Measurements from ENCODE around the gene FUT3. TPM values are rescaled to one million over a fixed set of nuclear protein-coding genes. Genes with fewer than 3 reads are reported as not detected.
A peak's percentile ranks its signal among the peaks of the same experiment; 100 is the strongest.
"Not testable (repeated sequence)": the region's sequence is repeated elsewhere in the genome, so short reads cannot be mapped to it uniquely, and the experiment has no call there.

FUT3 gene
- total RNA-seq, 1 donor from 2014 or later, result 104 TPM

GRCh38 chr19:5844456-5845433 is 6.5 kb downstream of the FUT3 start:
- ATAC-seq, result peak; percentile 36

GRCh38 chr19:5843295-5843927 is 7.8 kb downstream of the FUT3 start:
- ATAC-seq, result no peak

DNA sequence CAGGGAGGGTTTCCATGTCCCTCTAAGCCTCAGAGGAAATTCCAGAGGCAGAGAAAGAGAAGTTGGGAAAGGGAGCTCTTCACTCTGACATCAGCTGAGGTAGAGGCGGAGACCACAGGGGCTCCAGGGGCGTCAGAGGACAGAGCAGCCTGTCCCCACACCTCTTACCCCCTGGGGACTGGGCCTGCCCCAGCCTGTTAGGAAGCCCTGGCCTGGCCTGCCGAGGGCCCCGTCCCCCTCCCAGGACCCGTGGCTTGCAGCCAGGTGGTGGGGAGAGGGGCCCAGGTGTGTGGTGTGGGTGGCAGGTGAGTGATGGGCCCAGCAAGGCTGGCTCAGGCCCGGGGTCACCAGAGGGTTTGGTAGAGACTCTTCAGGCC is 9.5 kb downstream of the FUT3 start:
- not testable (repeated sequence) for ATAC-seq

GRCh38 chr19:5839065-5840017 is 11.9 kb downstream of the FUT3 start, which contains the start of gene FUT6:
TSS of gene FUT6 (minus strand) at chr19:5839702. CDS start at chr19:5832567, 7,135 bp downstream.
- peak; percentile 4 for ATAC-seq

GRCh38 chr19:5838353-5839064 is 12.7 kb downstream of the FUT3 start:
- peak; percentile 82 for ATAC-seq

GRCh38 chr19:5837761-5838352 is 13.4 kb downstream of the FUT3 start:
- no peak for ATAC-seq

DNA sequence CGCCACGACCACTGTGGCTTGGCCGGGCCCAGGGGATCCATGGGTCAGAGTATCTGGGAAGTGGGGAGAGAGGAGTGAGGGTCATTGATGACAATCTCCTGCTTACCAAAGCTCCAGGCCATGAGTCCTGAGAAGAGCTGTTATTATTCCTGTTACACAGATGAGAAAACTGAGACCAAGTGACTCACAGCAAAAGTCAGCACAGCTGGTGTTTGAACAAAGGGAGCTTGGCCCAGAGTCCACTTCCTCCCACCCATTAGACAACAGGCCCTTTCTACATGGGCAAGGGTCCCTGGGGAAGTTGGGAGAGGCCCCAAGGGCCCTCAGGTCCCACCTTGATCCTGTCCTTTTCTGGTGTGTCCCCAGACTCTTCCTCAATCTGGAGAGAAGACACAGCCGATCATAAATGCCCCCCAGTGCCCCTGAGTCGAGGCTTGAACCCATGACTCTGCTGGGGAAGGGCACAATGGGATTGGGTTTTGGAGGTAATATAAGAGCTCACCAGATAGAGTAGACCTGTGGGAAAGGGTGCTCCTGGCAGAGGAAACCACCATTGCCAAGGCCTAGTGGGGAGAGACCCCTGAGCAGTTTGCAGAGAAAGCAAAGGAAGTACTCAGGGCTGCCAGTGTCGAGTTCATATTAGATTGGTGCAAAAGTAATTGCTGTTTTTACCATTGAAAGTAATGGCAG is 18.6 kb downstream of the FUT3 start:
- no peak for ATAC-seq

DNA sequence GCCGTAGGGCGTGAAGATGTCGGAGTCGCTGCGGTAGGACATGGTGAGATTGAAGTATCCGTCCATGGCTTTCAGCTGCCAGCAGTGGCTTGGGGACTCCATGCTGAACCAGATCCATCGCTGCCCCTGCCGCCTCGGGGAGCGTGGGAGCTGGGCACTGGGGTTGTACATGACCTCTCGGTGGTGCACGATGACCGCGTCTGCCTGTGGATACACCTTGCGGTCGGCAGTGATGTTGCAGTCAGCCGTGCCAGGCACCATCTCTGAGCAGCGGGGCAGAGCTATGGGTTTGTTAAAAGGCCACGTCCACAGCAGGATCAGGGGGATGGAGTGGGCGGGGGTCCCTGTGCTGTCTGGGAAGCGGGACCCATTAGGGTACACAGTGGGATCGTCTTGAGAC is 19.2 kb downstream of the FUT3 start:
- ATAC-seq, result no peak

- no peak for ATAC-seq
These were observed 20.1 kb downstream of the FUT3 start for GRCh38 chr19:5831159-5831558.

DNA sequence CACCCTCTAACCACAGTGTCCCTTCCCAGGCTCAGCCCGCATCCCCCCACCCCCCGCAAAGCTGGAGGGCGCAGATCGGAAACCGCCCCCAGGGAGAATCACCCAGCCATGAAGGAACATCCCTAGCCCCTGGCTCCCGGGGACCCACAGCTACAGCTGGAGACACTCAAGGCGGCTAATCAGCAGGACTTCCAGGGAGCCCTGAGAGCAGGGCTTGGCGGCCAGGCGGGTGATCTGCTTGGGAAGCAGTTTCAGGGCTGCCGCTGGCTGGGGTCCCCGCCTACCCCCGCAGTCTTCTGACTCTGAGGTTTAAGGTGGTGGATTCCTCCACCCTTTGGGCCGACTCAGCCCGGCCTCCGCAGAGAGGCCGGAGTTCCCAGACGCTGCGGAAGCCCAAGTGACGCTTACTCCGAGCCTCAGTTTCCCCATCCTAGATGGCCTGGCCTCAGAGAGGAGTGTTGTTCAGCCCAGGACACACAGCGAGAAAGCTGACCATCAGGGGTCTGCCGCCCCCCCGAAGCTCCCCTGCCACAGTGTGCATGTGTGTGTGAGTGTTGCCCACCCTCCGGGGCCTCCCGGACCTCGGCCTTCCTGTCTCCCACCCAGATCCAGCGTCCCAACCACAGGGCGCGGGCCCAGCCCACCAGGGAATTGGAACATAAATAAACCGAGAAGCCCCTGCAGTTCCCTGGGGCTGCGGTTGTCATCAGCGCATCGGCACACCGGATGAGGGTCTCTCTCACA is 21.5 kb downstream of the FUT3 start:
- no peak for ATAC-seq

DNA sequence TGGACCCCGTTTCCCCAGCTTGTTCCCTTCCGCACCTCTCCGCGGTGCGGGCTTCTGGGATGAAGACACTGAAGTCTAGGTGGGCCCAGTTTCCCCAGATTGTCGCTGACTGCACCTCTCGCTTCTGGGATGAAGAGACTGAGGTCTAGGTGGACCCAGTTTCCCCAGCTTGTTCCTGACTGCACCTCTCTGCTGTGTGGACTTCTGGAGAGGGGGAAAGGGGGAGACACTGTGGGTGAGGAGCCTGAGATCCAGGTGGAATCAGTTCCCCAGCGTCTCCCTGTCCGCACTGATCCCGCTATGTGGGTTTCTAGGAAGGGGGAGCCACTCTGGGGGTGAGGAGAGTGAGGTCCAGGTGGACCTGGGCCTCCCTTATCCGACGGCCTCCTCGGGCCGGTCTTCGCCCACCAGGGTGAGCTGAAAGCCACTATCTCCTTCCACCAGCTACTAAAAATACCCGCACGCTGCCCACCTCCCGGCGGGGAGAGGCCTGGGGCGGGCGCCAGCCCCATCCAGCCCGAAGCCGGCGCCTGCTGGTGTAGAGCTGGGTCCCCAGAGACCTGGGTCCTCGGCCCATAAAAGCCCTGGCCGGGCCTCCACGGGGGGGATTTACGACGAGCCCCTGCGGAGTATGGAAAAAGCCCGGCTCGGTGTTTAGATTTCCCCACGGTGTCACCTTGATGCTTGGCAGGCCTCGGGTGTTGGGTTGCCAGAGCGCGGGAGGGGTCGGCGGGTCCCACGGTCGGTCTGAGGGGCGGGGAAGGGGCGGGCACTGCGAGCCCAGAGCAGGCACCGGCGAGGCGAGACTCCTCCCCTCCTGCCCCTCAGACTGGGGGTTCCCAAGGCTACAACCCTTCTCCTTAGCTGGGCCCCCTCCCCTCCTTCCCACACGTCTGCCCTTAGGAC is 22.3 kb downstream of the FUT3 start:
- no peak for ATAC-seq

DNA sequence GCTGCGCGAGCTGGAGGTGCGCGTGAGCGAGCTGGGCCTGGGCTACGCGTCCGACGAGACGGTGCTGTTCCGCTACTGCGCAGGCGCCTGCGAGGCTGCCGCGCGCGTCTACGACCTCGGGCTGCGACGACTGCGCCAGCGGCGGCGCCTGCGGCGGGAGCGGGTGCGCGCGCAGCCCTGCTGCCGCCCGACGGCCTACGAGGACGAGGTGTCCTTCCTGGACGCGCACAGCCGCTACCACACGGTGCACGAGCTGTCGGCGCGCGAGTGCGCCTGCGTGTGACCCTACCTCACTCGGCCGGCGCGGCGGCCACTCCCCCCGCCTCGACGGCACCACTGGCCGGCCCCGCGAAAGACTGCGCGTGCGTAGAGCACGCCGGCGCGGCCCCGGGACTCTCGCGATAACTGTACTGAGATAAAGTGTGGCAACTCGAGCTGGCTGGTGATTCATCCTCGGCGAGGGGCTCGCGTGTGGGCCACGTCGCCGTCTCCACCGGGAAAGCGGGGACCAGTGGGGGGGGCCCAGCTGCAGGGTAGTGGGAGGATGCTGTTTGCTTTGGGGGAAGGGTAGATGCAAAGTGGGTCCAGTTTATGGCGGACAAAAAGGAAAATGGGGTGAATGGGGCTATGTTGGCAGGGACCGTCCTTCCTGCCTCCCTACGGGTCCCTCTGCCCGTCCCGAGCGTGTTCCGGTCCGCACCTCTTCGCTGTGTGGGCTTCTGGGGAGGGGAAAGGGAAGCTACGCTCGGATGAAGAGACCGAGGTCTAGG is 23.2 kb downstream of the FUT3 start:
- ATAC-seq, result peak; percentile 69

- ATAC-seq, result no peak
These were observed 23.8 kb downstream of the FUT3 start for GRCh38 chr19:5827342-5827890.

DNA sequence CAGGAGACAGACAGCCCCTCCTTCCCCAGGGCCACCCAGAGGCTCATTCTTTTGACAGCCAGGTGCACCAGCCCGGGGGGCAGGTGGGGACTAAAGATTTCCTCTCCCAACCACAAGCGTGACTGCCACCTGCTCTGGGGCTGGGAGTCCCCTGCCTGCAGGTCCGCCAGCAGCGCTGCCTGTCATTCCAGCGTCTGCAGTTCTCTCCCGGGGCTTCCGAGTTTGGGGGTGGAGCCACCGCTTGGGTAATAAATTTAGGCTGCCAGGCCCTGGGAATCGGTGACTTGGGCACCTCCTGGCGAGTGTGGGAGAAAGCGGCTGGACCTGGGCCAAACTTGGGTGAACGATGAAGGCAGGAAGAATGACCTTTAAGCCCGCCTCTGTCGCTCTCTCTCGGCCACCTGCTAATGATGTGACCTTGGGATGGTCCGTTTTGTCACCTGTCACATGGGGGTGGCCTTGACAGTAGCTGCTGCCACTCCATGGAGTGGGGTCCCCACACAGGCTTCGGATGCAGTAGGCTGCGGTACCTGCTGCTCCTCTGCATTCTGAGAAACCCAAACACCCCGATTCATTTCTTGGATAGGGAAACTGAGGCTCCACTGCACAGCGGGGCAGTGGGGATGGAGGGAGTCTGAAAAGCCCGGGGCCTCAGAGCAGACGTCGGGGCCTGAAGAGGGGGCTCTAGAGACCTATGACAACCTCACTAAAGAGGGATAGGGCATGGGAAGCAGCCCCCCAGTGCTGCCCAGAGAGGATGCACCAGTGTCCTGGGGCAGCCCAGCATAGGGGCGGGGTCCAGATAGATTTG is 24.5 kb downstream of the FUT3 start:
- no peak for ATAC-seq

- ATAC-seq, result peak; percentile 4
These were observed 26.1 kb downstream of the FUT3 start for GRCh38 chr19:5825178-5825577.

- ATAC-seq, result no peak
These were observed 26.5 kb downstream of the FUT3 start for GRCh38 chr19:5824751-5825150.
